ENCODE measurements around the gene DTNA.

DTNA gene

GRCh38 chr18:34809451-34810072 is 99.5 kb downstream of the DTNA start:
- no peak for DNase-seq

- DNase-seq = no peak
These were observed 106.1 kb downstream of the DTNA start for GRCh38 chr18:34816183-34816582.

- DNase-seq = no peak
These were observed 107.5 kb downstream of the DTNA start for GRCh38 chr18:34817636-34818035.

GRCh38 chr18:34818064-34818463 is 108.0 kb downstream of the DTNA start:
- no peak for DNase-seq

GRCh38 chr18:34820360-34821065 is 110.4 kb downstream of the DTNA start:
- DNase-seq = no peak

- DNase-seq = no peak
These were observed 111.6 kb downstream of the DTNA start for GRCh38 chr18:34821669-34822210.

- DNase-seq = no peak
These were observed 118.0 kb downstream of the DTNA start for GRCh38 chr18:34828093-34828492.

GRCh38 chr18:34834897-34835296 is 124.8 kb downstream of the DTNA start:
- DNase-seq = no peak

GRCh38 chr18:34835466-34835865 is 125.4 kb downstream of the DTNA start:
- DNase-seq = no peak

GRCh38 chr18:34837769-34838272 is 127.7 kb downstream of the DTNA start:
- DNase-seq = no peak

- no peak for DNase-seq
These were observed 128.6 kb downstream of the DTNA start for GRCh38 chr18:34838669-34839068.

GRCh38 chr18:34840256-34840826 is 130.2 kb downstream of the DTNA start:
- no peak for DNase-seq

- no peak for DNase-seq
These were observed 131.8 kb downstream of the DTNA start for GRCh38 chr18:34841891-34842290.

GRCh38 chr18:34844072-34844471 is 134.0 kb downstream of the DTNA start:
- DNase-seq = no peak

GRCh38 chr18:34844732-34845459 is 134.8 kb downstream of the DTNA start:
- no peak for DNase-seq

- no peak for DNase-seq
These were observed 137.3 kb downstream of the DTNA start for GRCh38 chr18:34847408-34847807.

- DNase-seq = no peak
These were observed 138.1 kb downstream of the DTNA start for GRCh38 chr18:34848156-34848555.

GRCh38 chr18:34848695-34849094 is 138.6 kb downstream of the DTNA start:
- no peak for DNase-seq

- DNase-seq = no peak
These were observed 147.2 kb downstream of the DTNA start for GRCh38 chr18:34857320-34857719.

GRCh38 chr18:34858188-34858587 is 148.1 kb downstream of the DTNA start:
- DNase-seq = no peak

- DNase-seq = no peak
These were observed 149.4 kb downstream of the DTNA start for GRCh38 chr18:34859496-34859895.

- no peak for DNase-seq
These were observed 152.5 kb downstream of the DTNA start for GRCh38 chr18:34862561-34862960.

- DNase-seq = no peak
These were observed 153.6 kb downstream of the DTNA start for GRCh38 chr18:34863702-34864101.

Data from CD4-positive, alpha-beta T cell treated with Interleukin-4 for 4 hours (primary cell).